ENCODE results near the gene PTPN9. TPM values are rescaled to one million over a fixed set of nuclear protein-coding genes. Genes with fewer than 3 reads are reported as not detected.

The PTPN9 gene
- total and polyA plus RNA-seq, 10 of the 15 experiments (the other 5 are each of a cell fraction or from before 2014, with no cell fraction given) = 7.8 to 29.1 (median 18.5) TPM

GRCh38 chr15:75452865-75453702 lies 126.0 kb downstream of the PTPN9 start (continued):
- no peak for TF ChIP-seq SKIL (IDR thresholded peaks at IDR 0.05; ENCODE audit: low read depth, poor library complexity, severe bottlenecking)

DNA sequence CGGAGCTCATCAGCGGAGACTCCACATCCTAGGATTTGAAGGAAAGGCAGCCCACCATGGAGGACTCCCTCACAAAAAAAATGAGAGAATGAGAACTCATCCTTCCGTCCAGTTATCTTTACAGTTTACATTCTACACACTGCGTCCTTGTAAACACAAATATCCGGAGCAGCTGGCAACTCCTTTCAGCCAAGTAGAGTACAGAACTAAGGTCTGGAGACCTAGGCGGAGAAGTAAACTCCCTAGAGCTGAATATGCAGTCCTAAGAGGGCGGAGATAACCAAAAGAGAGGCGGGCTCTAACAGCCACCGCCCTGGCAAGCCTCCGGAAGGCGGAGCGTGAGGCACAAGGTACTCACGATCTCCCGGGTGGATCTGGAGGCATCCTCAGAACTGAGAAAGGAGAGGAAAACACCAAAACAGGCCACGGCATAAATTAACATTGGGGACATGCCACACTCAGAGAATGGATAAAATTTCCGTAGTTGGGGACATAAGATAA lies 126.7 kb downstream of the PTPN9 start:
- Histone ChIP-seq H2AFZ (ENCODE audit: control insufficient read depth, low read depth, low read length) (peak overlapping the region; percentile 37), H3K4me1 (ENCODE audit: control insufficient read depth, insufficient read depth, low read length) (peaks cover 14% of the 10 kb centered on the region), H4K20me1 (ENCODE audit: control insufficient read depth, insufficient read depth) (no peaks in the 10 kb centered on the region; the same call in 1 of the 2 replicates), H3K4me2 (ENCODE audit: control insufficient read depth, insufficient read depth) (peak overlapping the region; percentile 80), H3K79me2 (ENCODE audit: control insufficient read depth, insufficient read depth, low read length) (peaks cover 50% of the 10 kb centered on the region), H3K27ac (ENCODE audit: control insufficient read depth, insufficient read depth) (peak overlapping the region; percentile 96), H3K9ac (ENCODE audit: control insufficient read depth, insufficient read depth, low read length) (peak overlapping the region; percentile 96), H3K36me3 (ENCODE audit: control insufficient read depth in 2 of 2, insufficient read depth in 2 of 2, low read length in 1 of 2) (peaks cover 0 to 6% of the 10 kb centered on the region in 2 experiments; a peak in 1 of 4 replicates), H3K4me3 (peak overlapping the region; percentile 74), H3K9me3 (replicated peaks; ENCODE audit: control insufficient read depth, insufficient read depth, low read length) (no peaks in the 10 kb centered on the region), H3K27me3 (replicated peaks in 1 of 2; ENCODE audit: control insufficient read depth in 2 of 2, insufficient read depth in 2 of 2, low read length in 1 of 2) (no peaks in the 10 kb centered on the region)
- ChIA-PET CTCF (interaction anchor here (0.7 to 6.1 kb wide), 14 partner anchors 21 to 502 kb away, joined by 3 to 63 read pairs (median 4); partner anchors contain the start of genes IMP3, MAN2C1, PTPN9 and SNUPN), SMC1A (ENCODE audit: uncharacterized antibody, unreplicated experiment) (interaction anchor here (0.7 to 3.8 kb wide), 11 partner anchors 31 to 224 kb away, joined by 3 to 27 read pairs (median 4); partner anchors contain the start of genes IMP3, MAN2C1 and SNUPN), RAD21 (ENCODE audit: unreplicated experiment) (interaction anchor here (0.6 to 7.3 kb wide), 18 partner anchors 8 to 665 kb away, joined by 3 to 113 read pairs (median 4); partner anchors contain the start of genes IMP3, MAN2C1, PPCDC and PTPN9), POLR2A (interaction anchor here (0.6 to 7.2 kb wide), 13 partner anchors 8 to 591 kb away, joined by 3 to 110 read pairs (median 4); partner anchors contain the start of genes C15orf39, IMP3, MAN2C1 and PTPN9)
- BruUV-seq (replicated peaks) = no TSS peak
- intact Hi-C loops (cut with micrococcal nuclease; ENCODE audit: unreplicated experiment) = loop anchor here (5.0 kb wide), 2 partner anchors 285 to 430 kb away; partner anchors contain the start of gene PPCDC
- DNase-seq (ENCODE audit: low read depth, low spot score) = peak; percentile 57
- in situ Hi-C loops (cut with MboI) = no loop called here
- peak; percentile 37 for ATAC-seq
- FAIRE-seq = no peak
- WGBS (ENCODE audit: insufficient coverage, insufficient replicate concordance, low lambda C conversion rate, missing lambda C conversion rate) = under 1% methylated on average over 16 of the region's 16 CpGs
- TF ChIP-seq, protein P1, sequence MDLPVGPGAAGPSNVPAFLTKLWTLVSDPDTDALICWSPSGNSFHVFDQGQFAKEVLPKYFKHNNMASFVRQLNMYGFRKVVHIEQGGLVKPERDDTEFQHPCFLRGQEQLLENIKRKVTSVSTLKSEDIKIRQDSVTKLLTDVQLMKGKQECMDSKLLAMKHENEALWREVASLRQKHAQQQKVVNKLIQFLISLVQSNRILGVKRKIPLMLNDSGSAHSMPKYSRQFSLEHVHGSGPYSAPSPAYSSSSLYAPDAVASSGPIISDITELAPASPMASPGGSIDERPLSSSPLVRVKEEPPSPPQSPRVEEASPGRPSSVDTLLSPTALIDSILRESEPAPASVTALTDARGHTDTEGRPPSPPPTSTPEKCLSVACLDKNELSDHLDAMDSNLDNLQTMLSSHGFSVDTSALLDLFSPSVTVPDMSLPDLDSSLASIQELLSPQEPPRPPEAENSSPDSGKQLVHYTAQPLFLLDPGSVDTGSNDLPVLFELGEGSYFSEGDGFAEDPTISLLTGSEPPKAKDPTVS (IDR thresholded peaks at IDR 0.05; ENCODE audit: low read depth, low read length) = no peak
- TF ChIP-seq ZBED1 (IDR thresholded peaks at IDR 0.05; ENCODE audit: borderline replicate concordance) = no peak
- 0 out of 2 replicates have a peak, but pooled peaks have one; percentile 21 for TF ChIP-seq ATF7 (IDR thresholded peaks at IDR 0.05; ENCODE audit: low read depth)
- TF ChIP-seq MTA2 (IDR thresholded peaks at IDR 0.05; ENCODE audit: low read depth) = no peak
- TF ChIP-seq RAD21 (IDR thresholded peaks at IDR 0.05; ENCODE audit: insufficient read depth, low read depth, low read length) = no peak
- no peak for TF ChIP-seq SKIL (IDR thresholded peaks at IDR 0.05; ENCODE audit: low read depth, poor library complexity, severe bottlenecking)
- no peak for TF ChIP-seq STAT3 (IDR thresholded peaks at IDR 0.05; ENCODE audit: low read depth, low read length)
- no peak for TF ChIP-seq MYC (IDR thresholded peaks at IDR 0.05; ENCODE audit: insufficient read depth, insufficient read length, insufficient replicate concordance, low read length, severe bottlenecking)
